Activated CD4-positive, alpha-beta T cell treated with anti-CD3 and anti-CD28 coated beads, Interleukin-2, amount 50 U/mL, for 48 hours (primary cell): Measurements from ENCODE around the gene ZNF891.
A peak's percentile ranks its signal among the peaks of the same experiment; 100 is the strongest.

Experiments
- DNase-seq, 2 experiments: peaks; one replicate each; pipeline ENCODE4 v3.0.0-alpha.2; 2020

The ZNF891 gene

GRCh38 chr12:133130038-133130807 is at the start of gene ZNF891, which contains the start of gene ZNF10:
ZNF891 (minus strand) TSS chr12:133130274; CDS start chr12:133121918, 8,356 bp downstream.
ZNF10 (plus strand) TSS chr12:133130627; CDS start chr12:133144493, 13,866 bp downstream.
- peak; percentile 97 to 98 for DNase-seq

- DNase-seq = no peak
These were observed 44.8 kb upstream of the ZNF891 start for GRCh38 chr12:133174901-133175300.

- no peak for DNase-seq
These were observed 42.4 kb upstream of the ZNF891 start for GRCh38 chr12:133172491-133172890.

- DNase-seq = no peak
These were observed 35.7 kb upstream of the ZNF891 start for GRCh38 chr12:133165776-133166175.

- DNase-seq = no peak
These were observed 26.1 kb upstream of the ZNF891 start for GRCh38 chr12:133156125-133156690.

- DNase-seq = no peak
These were observed 15.9 kb upstream of the ZNF891 start for GRCh38 chr12:133145981-133146380.

GRCh38 chr12:133135747-133136146 is 5.7 kb upstream of the ZNF891 start:
- no peak for DNase-seq

- peak; percentile 37 to 45 for DNase-seq
These were observed 694 bp upstream of the ZNF891 start for GRCh38 chr12:133130808-133131128.

GRCh38 chr12:133129368-133130037 is 571 bp downstream of the ZNF891 start:
- peak; percentile 12 to 18 for DNase-seq

GRCh38 chr12:133124674-133125073 is 5.4 kb downstream of the ZNF891 start:
- DNase-seq = no peak

- no peak for DNase-seq
These were observed 9.5 kb downstream of the ZNF891 start for GRCh38 chr12:133120385-133121191.

GRCh38 chr12:133108150-133108549 is 21.9 kb downstream of the ZNF891 start:
- no peak for DNase-seq

- DNase-seq = no peak
These were observed 23.0 kb downstream of the ZNF891 start for GRCh38 chr12:133107121-133107520.

- no peak for DNase-seq
These were observed 23.8 kb downstream of the ZNF891 start for GRCh38 chr12:133106253-133106652.

GRCh38 chr12:133105620-133106019 is 24.5 kb downstream of the ZNF891 start:
- no peak for DNase-seq

GRCh38 chr12:133083345-133083744 is 46.7 kb downstream of the ZNF891 start:
- DNase-seq = no peak

GRCh38 chr12:133081159-133081780 is 48.8 kb downstream of the ZNF891 start:
- DNase-seq = no peak

- peak; percentile 92 to 94 for DNase-seq
These were observed 49.5 kb downstream of the ZNF891 start, which contains the start of gene ZNF140 for GRCh38 chr12:133080368-133081158. ZNF140 (plus strand) TSS chr12:133080923; CDS start chr12:133081321, 398 bp downstream.

GRCh38 chr12:133080026-133080367 is 50.1 kb downstream of the ZNF891 start:
- DNase-seq = peak; percentile 93 to 95

- DNase-seq = no peak
These were observed 56.2 kb downstream of the ZNF891 start for GRCh38 chr12:133073836-133074235.

GRCh38 chr12:133063556-133063955 is 66.5 kb downstream of the ZNF891 start:
- DNase-seq = no peak

GRCh38 chr12:133061954-133062353 is 68.1 kb downstream of the ZNF891 start:
- DNase-seq = no peak
